NCI-H1417 treated with DMSO at 0.1 percent for 48 hours (cell line): Measurements from ENCODE around the gene CALML4.
"Not testable (repeated sequence)": the region's sequence is repeated elsewhere in the genome, so short reads cannot be mapped to it uniquely, and the experiment has no call there.

Source experiments
- DNase-seq: peaks from one replicate; lab custom pipeline; 2025; lab: John Stamatoyannopoulos, UW

Gene CALML4

DNA sequence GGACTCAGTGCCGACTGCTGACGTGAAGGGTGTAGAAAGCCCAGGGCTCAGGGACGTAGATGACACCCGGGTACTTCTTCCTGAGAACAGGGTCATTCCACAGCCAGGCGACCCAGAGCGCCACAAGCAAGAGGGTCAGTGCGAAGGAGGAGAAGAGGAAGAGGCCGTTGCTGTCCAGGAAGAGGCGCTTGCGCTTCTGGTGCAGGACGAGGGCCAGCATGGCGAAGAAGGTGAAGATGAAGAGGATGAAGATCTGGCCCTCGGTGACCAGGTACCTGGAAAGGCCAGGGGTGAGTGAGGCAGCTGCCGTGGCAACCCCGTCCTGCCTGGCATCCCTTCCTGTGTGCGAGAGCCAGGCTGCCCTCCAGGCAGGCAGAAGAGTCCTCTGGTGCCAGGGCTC is 3.0 kb upstream of the CALML4 start:
- no peak for DNase-seq

- DNase-seq: no peak
These were observed 2.2 kb upstream of the CALML4 start for GRCh38 chr15:68207176-68207935.

- no peak for DNase-seq
These were observed 1.6 kb upstream of the CALML4 start for GRCh38 chr15:68206711-68207151.

DNA sequence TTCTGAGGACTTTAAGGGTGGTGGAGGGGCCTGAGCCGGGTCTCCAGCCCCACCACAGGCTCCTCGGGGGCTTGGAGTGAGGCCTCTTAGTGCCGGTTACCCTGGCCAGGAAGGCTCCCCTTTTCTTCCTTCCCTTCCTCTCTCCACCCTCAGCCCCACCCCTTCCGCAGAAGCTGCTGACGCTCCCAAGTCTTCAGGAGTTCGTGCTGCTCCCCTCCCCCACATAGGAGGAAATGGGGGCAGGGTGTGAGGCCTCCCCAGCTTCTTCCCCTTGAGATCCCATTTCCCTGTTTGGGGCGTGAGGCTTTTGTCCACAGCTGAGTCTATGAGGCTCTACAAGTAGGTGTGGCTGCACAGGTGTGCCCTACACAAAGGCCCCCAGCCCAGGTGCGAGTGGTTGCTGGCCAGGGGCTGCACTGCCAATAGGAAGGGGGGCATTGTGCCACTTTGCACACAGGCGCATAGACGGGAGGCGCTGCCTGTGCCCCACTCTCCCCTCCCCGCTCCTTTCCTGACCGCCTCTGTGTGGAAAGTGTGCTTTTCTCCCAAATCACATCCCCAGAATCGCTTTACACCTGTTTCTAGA is 915 bp upstream of the CALML4 start:
- DNase-seq: no peak

GRCh38 chr15:68205558-68205944 is 419 bp upstream of the CALML4 start:
- DNase-seq: no peak

DNA sequence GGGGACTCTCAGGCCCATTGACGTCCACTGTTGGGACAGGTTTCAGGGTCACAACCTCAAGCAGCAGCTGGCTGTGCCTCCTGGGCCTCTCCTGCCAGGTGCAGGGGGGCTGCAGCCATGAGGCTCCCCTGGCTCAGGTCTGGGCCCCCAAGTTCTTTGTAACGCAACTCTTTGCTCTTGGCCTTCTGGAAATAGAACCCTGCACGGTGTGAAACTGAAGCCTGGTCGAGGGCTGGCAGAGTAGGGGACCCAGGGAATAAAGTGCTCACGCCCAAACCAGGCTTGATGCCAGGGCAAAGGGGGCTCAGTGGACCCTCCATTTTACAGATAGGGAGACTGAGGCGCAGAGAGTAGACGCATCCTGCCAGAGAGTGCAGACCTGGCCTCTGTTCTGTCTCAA is 771 bp downstream of the CALML4 start:
- no peak for DNase-seq

GRCh38 chr15:68203956-68204355 is 1.2 kb downstream of the CALML4 start:
- no peak for DNase-seq

- DNase-seq: no peak
These were observed 1.6 kb downstream of the CALML4 start for GRCh38 chr15:68203486-68203885.

GRCh38 chr15:68202994-68203393 is 2.1 kb downstream of the CALML4 start:
- not testable (repeated sequence) for DNase-seq

- DNase-seq: no peak
These were observed 3.3 kb downstream of the CALML4 start for GRCh38 chr15:68201879-68202261.

GRCh38 chr15:68201153-68201878 is 3.8 kb downstream of the CALML4 start:
- no peak for DNase-seq

- DNase-seq: no peak
These were observed 4.9 kb downstream of the CALML4 start for GRCh38 chr15:68200016-68200861.

DNA sequence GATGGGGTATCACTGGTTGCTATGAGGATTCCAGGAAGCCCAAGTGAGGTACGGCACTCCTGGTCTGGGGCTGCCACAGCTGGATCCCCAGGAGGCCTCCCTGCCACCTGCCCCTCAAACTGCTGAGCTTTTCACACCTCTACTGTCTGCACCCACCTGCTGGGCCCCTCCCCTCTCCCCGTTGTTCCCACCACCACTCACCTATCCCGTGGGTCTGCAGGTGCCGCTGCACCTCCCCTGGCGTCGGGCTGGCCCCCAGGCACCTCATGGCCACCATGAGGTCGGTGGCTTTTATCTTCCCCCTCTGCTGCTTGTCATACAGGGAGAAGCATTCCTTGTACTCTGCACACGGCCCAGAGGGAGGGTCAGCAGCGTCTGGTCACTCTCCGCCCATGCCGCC is 5.8 kb downstream of the CALML4 start:
- no peak for DNase-seq

GRCh38 chr15:68197661-68198437 is 7.3 kb downstream of the CALML4 start:
- DNase-seq: no peak

DNA sequence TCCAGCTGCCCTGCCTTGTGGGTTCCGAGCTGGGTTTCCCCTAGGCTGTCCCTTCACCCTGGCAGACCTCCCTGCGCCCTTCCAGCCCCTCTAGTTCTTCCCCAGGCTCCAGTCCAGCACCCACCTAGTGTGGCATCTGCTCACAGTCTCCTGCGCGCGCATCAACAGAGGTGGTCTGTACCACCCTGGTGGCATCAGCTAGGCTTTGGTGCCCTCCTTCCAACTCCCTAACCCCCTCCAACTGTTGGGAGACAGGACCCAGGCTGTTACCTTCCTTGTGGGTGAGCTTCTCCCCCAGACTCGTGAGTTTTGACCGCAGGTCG is 8.0 kb downstream of the CALML4 start:
- DNase-seq: no peak

GRCh38 chr15:68196445-68197169 is 8.5 kb downstream of the CALML4 start:
- DNase-seq: no peak

DNA sequence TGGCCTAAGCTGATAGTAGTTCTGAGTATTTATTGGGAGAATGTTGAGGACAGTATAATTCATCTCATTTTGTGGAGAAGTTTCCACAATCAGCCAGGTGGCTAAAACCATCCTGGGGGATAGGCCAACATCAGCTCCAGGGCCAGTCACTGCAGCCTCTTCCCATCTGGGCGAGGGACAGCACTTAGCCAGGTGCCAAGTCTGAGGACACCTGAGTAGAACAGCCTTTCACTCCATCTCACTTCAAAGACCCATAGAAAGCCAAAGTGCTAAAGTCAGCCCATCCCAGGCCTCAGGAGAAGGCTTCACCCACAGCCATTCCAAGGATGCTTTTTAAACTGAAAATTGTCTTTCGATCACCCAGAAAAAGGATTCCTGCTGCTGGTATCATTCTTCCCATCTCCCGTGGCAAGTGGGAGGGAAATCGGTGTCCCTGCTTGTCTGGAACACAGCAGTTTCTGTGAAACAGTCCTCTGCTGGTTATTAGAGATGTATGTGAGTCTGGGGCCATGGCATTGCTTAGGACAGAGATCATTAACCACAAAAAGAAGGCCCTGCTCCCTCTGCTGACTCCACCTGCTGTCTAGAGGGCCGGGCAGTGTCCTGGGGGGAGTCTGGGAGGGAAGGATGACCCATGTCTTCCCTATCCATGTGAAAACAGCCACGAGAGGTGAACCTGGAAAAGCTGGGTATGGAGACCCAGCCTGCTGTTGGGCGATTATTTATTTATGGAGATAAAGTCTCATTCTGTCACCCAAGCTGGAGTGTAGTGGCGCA is 9.6 kb downstream of the CALML4 start:
- DNase-seq: no peak

GRCh38 chr15:68192804-68193486 is 12.2 kb downstream of the CALML4 start:
- no peak for DNase-seq

DNA sequence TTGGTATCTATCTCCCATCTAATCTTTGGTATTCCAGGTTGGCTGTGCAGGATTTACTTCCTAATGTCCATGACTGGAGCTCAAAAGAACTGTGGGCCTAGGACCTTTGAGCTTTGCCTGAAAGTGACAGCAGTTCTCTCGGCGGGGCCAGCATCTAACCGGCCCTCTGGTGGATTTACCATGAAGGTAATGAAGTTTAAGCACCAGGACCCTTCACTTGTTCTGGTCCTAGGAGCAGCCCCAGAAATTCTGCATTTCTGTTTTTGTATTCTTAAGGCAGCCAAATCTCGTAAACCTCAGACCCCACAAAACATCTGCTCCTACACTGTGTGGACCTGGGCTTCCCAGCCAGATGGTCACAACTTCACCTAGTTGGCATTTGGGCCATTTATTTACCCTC is 13.0 kb downstream of the CALML4 start:
- DNase-seq: no peak

- DNase-seq: no peak
These were observed 13.6 kb downstream of the CALML4 start for GRCh38 chr15:68191555-68191954.
